ENCODE data around the gene SMAGP.
A peak's percentile ranks its signal among the peaks of the same experiment; 100 is the strongest.
"Not testable (repeated sequence)": the region's sequence is repeated elsewhere in the genome, so short reads cannot be mapped to it uniquely, and the experiment has no call there.

The SMAGP gene

GRCh38 chr12:51222461-51222860, 47.8 kb downstream of the SMAGP start:
- no peak for DNase-seq

- DNase-seq = not testable (repeated sequence)
These were observed 50.4 kb downstream of the SMAGP start for GRCh38 chr12:51219857-51220256.

GRCh38 chr12:51219322-51219721, 50.9 kb downstream of the SMAGP start:
- no peak for DNase-seq

DNA sequence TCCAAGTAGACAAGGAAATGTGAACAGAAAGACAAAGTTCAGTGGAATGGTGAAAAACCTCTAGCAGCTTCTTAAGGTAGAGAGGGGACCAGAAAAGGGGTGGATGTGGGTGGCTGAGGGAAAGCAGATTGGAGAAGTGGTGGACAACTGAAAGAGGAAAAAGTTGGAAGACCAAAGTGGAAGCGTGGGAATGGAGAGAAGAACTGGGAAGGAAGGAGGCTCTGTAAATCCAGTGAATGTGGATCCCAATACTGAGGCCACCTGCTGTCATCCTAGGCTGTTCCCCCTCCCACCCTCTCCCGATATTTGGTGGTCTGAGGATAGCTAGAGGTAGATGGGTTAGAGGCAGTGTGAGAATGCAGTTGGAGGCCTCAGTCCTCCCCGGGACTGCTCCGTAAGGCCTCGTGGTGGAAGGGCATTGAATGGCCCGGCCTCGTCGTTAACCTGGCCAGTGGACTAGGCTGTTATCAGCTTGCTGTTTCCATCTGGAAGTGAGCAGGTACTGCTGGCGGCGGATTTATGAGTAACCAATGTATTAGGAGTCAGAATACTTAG, 51.5 kb downstream of the SMAGP start:
- no peak for DNase-seq

DNA sequence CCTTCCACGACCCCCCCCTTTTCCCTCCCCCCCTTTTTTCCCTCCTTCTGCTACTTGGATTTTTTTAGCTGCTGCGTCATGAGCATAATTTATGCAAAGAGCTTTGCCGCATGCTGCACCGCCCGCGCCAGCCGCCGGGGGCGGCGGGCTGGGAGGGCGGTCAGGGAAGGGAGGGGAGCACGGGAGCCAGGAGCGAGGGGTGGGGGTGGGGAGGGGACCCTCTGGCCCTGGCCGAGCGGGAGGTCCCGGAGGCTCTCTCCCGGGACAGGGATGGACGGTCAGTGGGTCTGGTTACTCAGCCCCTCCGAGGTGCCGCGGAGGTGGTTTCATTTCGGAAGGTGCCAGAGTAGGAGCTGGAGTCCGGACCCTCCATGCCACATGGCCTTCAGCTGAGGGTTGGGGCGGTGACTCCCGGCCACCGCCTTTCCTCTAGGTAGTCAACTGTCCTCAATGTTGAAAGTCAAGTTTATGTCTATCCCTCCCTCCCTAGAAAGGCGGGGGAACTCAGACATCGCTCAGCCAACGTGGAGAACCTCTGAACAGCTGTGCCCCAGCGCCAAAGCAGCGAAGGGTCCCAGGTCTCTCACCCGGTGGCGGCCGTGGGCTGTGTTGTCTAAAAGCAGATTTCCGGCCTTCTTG, 52.1 kb downstream of the SMAGP start, which contains the start of gene POU6F1:
POU6F1 (minus strand) TSS at position 95 of the 639 bp plus-strand sequence. CDS start 11,226 bp downstream, outside the sequence.
- peak; percentile 58 to 68 for DNase-seq

DNA sequence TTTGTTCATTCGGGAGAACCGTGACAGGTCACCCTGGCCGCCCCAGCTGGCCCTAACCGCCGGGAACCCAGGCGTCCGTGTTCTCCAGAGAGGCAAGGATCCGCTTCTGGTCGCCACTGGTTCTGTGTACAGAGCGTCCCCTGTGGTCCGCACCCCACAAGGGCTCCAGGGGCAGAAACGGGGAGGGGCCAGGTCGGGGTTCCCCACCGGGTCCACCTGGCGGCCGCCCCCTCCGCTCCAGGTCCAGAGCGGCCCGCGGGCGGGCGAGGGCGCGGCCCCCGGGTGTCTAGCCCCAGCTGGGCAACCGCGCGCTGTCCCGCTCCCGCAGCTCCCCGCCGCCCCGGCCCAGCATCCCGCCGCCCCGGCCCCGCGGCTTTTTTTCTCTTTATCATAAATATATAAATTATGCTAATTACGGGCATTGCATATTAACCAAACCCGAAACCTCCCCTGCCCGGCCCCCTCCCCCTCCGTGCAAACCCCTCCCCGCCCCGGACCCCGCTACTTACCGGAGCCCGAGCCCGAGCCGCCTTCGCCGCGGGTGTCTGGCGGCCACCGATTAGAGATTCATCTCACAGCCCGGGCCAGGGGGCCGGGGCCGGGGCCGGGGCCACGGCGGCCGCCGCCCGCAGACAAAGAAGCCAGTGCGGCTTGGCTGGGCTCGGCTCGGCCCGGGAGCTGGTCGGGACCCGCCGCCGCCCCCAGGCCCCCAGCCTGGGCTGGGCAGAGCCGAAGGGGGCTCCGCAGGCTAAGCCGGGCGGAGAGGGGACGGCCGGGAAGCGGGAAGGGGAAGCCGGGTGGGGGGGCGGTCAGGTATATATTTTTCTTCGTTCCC, 52.9 kb downstream of the SMAGP start:
- peak in 1 of 2 experiments; percentile 15 for DNase-seq

DNA sequence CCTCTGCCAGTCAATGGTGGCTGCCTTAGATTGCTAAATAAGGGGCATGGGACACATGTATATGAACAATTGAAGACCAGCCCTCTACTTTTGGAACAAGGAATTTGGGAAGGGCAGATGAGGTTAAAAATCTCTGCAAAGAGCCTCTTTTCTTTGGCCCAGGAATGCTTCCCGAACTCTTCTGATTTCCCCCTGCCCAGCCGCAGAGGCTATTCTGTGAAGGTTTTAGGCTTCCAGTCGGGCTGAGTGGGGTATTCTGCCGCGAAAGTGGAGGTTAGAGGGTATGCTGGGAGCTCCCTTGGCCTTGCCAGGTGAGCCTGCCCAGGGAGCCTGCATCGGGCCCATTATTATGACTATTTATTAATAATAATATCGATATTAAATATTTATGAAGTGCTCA, 53.6 kb downstream of the SMAGP start:
- no peak for DNase-seq

DNA sequence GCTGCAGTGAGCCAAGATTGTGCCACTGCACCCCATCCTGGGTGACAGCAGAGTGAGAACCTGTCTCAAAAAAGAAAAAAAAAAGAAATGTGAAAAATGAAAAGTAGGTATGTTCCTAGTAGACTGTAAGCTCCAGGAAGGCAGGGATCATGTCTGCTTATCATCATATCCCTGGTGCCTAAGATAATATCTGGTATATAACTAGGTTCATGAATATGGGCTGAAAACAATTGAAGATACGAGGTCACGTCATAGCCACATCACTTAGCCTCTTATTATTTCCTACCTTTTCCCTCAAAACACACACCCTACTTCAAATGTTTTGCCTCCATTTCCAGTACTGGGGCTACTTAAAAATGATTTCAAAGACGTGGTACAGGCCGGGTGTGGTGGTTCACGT, 55.3 kb downstream of the SMAGP start:
- DNase-seq = no peak

DNA sequence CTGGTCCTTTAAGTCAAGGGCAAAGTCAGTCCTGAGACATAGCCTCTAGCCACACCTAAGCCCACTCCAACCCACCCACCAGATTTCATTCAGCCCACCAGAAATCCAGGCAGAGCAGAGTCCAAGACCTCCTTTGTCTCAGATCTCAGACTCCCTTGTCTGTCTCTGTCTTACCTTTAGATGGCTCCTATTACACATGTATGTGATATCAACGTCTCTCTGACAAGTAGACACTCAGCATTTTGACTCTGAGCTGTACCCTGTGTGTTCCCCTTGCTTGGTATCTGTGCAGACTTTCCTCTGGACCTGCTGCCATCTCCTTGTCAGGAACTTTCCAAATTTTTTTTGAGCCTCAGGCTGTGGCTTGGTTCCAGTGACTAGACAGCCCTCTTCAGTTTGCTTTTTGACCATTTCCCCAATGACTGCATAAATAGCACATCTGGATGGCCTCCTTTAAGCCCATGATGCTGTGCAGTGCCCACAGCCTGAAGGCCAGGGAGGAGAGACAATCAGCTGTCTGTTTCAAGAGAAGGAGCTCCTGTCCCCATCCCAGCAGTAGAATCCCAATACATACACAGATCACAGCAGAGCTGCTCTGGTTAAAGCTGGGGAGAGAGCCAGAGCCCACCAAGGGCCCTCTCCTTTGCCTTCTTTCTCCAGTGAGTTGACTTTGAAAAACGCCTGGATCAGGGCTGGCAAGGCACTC, 59.4 kb downstream of the SMAGP start:
- DNase-seq = no peak

- no peak for DNase-seq
These were observed 61.0 kb downstream of the SMAGP start for GRCh38 chr12:51209259-51209658.

DNA sequence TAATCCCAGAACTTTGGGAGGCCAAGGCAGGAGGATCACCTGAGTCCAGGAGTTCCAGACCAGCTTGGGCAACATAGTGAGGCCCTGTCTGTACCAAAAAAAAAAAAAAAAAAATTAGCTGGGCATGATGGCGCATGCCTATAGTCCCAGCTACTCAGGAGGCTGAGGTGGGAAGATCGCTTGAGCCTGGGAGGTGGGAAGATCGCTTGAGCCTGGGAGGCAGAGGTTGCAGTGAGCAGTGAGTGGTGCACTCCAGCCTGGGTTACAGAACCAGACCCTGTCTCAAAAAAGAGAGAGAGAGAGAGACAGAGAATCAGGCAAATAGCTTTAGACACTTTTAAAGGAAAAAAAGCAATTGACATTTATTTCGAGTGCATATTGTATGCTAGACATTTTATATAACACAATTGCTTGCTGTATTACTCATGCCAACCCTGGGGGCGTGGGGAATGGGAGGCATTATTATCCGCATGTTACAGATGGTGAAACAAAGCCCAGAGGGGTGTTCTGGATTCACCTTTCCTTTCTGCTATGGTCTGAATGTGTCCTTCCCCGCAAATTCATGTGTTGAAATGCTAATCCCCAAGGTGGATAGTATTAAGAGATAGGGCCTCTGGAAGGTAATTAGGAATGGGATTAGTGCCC, 62.1 kb downstream of the SMAGP start:
- no peak for DNase-seq

DNA sequence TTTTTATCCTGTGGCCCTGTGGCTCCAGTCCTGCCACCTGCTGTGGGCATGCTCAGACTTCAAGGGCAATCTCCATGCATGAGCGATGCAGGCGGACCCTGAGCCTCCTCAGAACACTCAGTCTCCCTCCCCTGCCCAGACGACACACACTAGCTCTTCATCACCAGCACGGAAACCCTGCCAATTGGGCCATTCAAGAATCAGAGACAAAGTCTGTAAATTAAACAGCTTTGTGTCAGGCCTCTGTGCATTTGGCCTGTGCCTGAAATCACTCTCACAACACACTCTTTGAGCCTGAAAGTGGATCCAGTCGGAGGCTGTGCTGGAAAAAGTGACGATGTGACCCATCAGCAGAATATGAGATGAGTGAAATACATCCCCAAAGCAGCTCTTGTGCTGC, 64.9 kb downstream of the SMAGP start:
- no peak for DNase-seq

DNA sequence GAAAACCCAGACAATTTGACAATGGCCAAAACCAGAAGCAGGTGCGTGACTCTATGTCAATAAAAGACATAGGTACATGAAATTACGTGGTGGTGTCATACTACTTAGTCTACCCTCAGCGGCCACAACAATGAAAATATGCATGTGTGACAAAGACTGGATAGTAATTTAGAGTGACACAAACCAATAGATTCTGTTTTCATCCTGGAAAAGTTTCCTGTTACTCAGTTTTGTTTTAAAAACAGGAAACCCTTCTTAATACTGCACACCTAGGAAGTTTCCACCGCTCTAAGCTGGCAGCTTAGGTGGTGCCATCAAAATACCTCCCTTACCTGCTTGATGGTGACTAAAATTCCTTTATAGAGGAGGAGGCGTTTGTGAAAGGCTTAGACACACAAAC, 67.5 kb downstream of the SMAGP start:
- no peak for DNase-seq

DNA sequence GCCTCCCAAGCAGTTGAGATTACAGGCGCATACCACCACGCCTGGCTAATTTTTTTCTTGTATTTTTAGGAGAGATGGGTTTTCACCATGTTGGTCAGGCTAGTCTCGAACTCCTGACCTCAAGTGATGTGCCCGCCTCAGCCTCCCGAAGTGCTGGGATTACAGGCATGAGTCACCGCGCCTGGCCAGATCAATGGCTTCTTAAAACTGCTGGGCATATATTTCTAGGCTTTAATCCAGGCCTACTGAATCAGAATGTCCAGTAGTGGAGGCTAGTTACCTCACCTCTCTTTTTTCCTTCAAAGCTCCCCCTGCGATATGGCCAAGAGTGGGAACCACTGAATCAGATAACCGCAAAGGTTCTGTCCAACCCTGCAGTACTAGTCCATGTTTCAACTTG, 69.4 kb downstream of the SMAGP start:
- no peak for DNase-seq

DNA sequence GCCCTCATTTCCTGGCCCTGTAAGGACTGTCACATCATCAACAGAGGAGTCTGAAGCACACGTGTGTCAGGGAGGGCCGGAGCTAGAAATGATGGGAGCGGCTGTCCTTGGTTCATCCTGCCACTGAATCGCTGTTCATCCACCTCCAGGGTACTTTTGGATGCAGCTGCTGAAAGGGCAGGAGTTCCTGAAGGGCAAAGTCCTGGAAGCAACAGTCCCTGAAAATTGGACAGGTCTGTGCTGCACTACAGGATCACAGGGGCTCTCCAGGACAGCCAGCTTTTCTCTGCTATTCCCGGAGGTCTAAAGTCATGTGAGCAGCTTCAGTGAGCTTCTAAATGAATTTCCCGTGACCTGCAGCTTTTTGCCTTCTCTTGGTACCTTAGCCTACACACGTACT, 70.1 kb downstream of the SMAGP start:
- no peak for DNase-seq

GRCh38 chr12:51199366-51199945, 70.8 kb downstream of the SMAGP start:
- no peak for DNase-seq

DNA sequence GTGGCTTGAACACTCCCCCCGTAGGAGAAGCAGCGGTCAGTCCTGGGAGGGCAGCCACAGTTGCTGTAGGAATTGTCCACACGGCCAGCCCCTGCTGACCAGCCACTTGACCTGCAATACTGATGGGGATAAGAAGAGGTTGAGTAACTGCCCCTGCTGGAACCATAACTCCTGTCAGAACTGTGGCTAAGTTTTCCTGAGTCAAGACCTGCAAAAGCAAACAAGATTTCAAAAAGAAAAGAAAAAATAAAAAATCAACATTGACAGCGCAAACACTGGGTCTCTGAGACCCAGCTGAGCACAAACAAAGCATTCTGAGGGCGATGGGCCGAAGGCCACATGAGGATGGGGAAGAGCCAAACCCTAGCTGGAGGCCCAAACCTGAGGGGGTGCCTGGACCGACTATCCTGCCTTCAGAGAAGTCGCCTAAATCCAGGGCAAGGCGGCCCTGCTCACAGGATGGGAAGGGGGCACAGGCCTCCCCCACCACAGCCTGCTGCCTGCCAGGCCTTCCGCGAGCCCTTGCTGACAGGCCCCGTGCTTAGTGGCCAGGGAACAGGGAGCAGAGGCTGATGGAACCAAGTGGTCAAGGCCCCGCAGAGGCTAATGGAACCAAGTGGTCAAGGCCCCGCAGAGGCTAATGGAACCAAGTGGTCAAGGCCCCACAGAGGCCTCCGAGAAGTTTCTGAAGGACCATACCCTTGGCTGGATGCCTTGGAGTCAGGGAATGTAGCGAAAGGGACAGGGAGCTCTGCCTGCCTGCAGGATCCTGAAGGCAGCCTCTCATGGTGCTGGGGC, 71.4 kb downstream of the SMAGP start:
- DNase-seq = no peak

DNA sequence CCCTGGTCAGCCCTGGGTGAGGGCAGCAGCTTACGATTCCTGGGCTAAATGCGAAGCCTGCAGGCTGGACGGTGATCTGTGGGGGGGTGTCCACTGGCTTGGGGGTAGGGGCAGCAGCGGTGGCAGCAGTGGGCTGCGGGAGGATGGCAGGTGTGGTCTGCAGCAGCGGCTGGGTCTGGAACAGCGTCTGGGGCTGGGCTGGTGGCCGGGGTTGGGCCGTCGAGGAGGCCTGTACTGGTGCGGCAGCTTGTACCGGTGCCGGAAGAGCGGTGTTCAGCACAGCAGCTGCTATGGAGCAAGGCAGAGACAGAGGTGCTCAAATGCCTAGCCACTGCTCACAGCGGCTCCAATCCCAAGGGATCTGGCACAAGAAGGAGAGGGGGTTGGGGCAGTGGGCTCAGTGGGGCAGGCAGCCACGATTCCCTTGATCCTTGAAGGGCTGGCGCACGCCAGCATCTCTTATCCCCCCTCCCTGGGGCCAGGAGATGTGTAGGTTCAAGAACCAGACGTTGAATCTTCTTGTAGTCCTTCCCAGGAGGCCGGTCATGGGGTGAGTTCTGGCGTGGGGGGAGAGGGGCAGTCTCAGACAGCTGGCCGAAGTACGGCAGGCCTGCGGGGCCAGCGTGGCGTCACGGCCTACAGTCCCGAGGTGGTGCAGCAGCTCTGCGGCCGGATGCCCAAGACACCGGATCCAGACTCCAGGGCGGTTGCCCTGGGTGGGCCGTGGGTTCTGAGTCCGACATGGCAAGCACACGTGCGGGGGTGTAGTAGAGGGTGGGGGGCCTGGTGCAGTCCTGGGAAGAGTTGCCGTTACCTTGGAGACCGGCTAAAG, 72.3 kb downstream of the SMAGP start:
- DNase-seq = no peak

DNA sequence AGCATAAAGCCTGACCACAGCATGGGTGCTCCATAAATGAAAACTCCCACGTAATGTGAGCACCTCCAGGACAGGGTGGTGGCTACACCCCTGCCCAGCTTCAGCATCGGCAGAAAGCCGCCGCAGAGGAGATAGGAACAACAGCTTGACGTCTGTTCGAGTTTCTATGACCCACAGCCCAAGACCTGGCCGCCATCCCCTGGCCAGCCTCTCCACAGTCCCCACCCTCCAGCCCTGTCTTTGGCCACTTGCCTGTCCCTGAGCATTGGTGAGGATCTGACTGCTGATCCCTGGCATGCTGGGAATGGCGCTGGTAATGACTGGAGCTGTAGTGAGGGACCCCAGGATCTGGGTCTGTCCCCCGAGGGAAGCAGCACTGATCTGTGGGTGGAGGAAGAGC, 73.7 kb downstream of the SMAGP start:
- no peak for DNase-seq

DNA sequence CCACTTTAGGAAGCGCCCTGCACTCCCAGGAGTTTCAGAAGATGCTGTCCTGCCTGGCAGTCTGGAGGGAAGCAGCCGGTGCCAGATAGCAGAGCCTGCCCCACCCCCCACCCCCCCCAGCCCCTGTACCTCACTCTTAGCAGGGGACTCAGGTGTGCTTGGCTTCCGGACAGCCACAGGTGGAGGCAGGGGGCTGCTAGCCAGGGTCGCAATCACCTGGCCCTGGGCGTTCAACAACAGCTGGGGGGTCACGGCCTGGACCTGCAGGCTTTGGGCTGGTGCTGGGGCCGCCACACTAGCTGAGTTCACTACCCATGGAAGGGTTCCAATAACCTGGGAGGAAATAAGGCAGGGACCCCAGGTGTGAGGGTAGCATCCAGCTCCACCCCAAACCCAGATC, 74.4 kb downstream of the SMAGP start:
- DNase-seq = no peak
